ENCODE measurements around the gene HOXA11. TPM values are rescaled to one million over a fixed set of nuclear protein-coding genes. Genes with fewer than 3 reads are reported as not detected.
A peak's percentile ranks its signal among the peaks of the same experiment; 100 is the strongest.

The HOXA11 gene
- total RNA-seq, 1 donor from 2014 or later, result 6.3 TPM

GRCh38 chr7:27148031-27148755 is 36.8 kb downstream of the HOXA11 start:
- peak; percentile 55 for DNase-seq (ENCODE audit: low spot score)

GRCh38 chr7:27147199-27148030 is 37.6 kb downstream of the HOXA11 start, which contains the start of gene HOXA6:
Gene HOXA6, minus strand, starts transcription at chr7:27147774. Its CDS starts 25 bp downstream, at chr7:27147749.
- DNase-seq (ENCODE audit: low spot score), result peak; percentile 38

- no peak for DNase-seq (ENCODE audit: low spot score)
Measured at GRCh38 chr7:27146491-27147198, 38.4 kb downstream of the HOXA11 start.

- no peak for DNase-seq (ENCODE audit: low spot score)
Measured at GRCh38 chr7:27145914-27146412, 39.1 kb downstream of the HOXA11 start.

- DNase-seq (ENCODE audit: low spot score), result no peak
Measured at GRCh38 chr7:27145165-27145913, 39.7 kb downstream of the HOXA11 start.

- DNase-seq (ENCODE audit: low spot score), result no peak
Measured at GRCh38 chr7:27144781-27145164, 40.3 kb downstream of the HOXA11 start.

- DNase-seq (ENCODE audit: low spot score), result no peak
Measured at GRCh38 chr7:27143950-27144780, 40.9 kb downstream of the HOXA11 start.

- DNase-seq (ENCODE audit: low spot score), result peak; percentile 37
Measured at GRCh38 chr7:27143023-27143949, 41.7 kb downstream of the HOXA11 start, which contains the start of gene HOXA5. Gene HOXA5, minus strand, starts transcription at chr7:27143681. Its CDS starts 74 bp downstream, at chr7:27143607.

- DNase-seq (ENCODE audit: low spot score), result no peak
Measured at GRCh38 chr7:27142580-27143022, 42.4 kb downstream of the HOXA11 start.

GRCh38 chr7:27141923-27142579 is 43.0 kb downstream of the HOXA11 start:
- DNase-seq (ENCODE audit: low spot score), result no peak

GRCh38 chr7:27141137-27141922 is 43.7 kb downstream of the HOXA11 start:
- DNase-seq (ENCODE audit: low spot score), result no peak

- no peak for DNase-seq (ENCODE audit: low spot score)
Measured at GRCh38 chr7:27140126-27140857, 44.7 kb downstream of the HOXA11 start.

- no peak for DNase-seq (ENCODE audit: low spot score)
Measured at GRCh38 chr7:27139334-27140125, 45.5 kb downstream of the HOXA11 start.

GRCh38 chr7:27138985-27139333 is 46.1 kb downstream of the HOXA11 start:
- no peak for DNase-seq (ENCODE audit: low spot score)

GRCh38 chr7:27138472-27138871 is 46.6 kb downstream of the HOXA11 start:
- DNase-seq (ENCODE audit: low spot score), result no peak

GRCh38 chr7:27137640-27138315 is 47.3 kb downstream of the HOXA11 start:
- no peak for DNase-seq (ENCODE audit: low spot score)

Data from umbilical cord (tissue), 2 donors.